Ishikawa (cell line): Measurements from ENCODE around the gene SYNDIG1.

ENCODE experiments used
- EP300 ChIP-seq: IDR thresholded peaks from 2 replicates; pipeline ENCODE4 v1.6.1; 2012; ENCODE audit warnings: borderline replicate concordance
- MAX ChIP-seq: IDR thresholded peaks from 2 replicates; pipeline ENCODE4 v1.6.1; 2012

- no peak for TF ChIP-seq EP300
- no peak for TF ChIP-seq MAX
Measured at GRCh38 chr20:24450624-24451376, 18.6 kb upstream of the SYNDIG1 start.
